HG03521 (cell line): Measurements from ENCODE around the gene FRS3.

Experiments used
- ATAC-seq: cut with Tn5 transposase; IDR thresholded peaks from one replicate; pipeline ENCODE4 v1.9.1; 2021; ENCODE audit warnings: mild to moderate bottlenecking, moderate library complexity; ENCODE audit not compliant: unreplicated experiment

The FRS3 gene

GRCh38 chr6:41730531-41731436 is 48.9 kb downstream of the FRS3 start:
- ATAC-seq = no peak

- ATAC-seq = no peak
These were observed 50.1 kb downstream of the FRS3 start for GRCh38 chr6:41729624-41730023.

GRCh38 chr6:41728954-41729353 is 50.7 kb downstream of the FRS3 start:
- ATAC-seq = no peak

GRCh38 chr6:41728073-41728936 is 51.4 kb downstream of the FRS3 start:
- no peak for ATAC-seq

GRCh38 chr6:41727705-41728072 is 52.0 kb downstream of the FRS3 start:
- no peak for ATAC-seq

- no peak for ATAC-seq
These were observed 52.8 kb downstream of the FRS3 start for GRCh38 chr6:41726876-41727275.

- no peak for ATAC-seq
These were observed 54.9 kb downstream of the FRS3 start for GRCh38 chr6:41724586-41725501.

- no peak for ATAC-seq
These were observed 55.5 kb downstream of the FRS3 start for GRCh38 chr6:41724228-41724580.

- ATAC-seq = peak; percentile 64
These were observed 56.0 kb downstream of the FRS3 start for GRCh38 chr6:41723530-41724227.

- ATAC-seq = peak; percentile 3
These were observed 56.7 kb downstream of the FRS3 start for GRCh38 chr6:41722969-41723529.

- no peak for ATAC-seq
These were observed 58.3 kb downstream of the FRS3 start for GRCh38 chr6:41721414-41721813.

- ATAC-seq = no peak
These were observed 58.9 kb downstream of the FRS3 start for GRCh38 chr6:41720783-41721182.

GRCh38 chr6:41720262-41720620 is 59.5 kb downstream of the FRS3 start:
- no peak for ATAC-seq
